ENCODE measurements around the gene ECHDC3.
A peak's percentile ranks its signal among the peaks of the same experiment; 100 is the strongest.

ECHDC3 gene

GRCh38 chr10:11787374-11787773 is 45.2 kb downstream of the ECHDC3 start:
- no peak for DNase-seq

- DNase-seq = no peak
Measured at GRCh38 chr10:11787846-11788245, 45.7 kb downstream of the ECHDC3 start.

DNA sequence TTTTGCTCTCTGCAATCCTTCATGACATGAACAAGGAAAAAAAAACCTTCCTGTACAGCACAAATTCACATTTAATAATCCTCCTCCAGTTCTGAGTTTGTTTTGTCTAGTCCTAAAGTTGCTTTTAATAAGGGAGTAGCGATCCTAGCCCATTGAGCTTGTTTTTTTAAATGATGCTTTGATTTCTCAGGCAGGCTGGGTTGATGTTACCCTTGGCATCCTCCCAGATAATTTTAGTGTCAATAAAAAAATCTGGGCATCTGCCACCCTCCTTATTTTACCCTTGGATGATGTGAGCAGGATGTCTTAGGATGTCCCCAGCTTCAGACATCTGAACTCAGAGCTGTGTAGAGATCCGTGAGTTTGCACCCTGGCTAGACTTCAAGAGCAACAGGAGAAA is 47.1 kb downstream of the ECHDC3 start:
- no peak for DNase-seq

DNA sequence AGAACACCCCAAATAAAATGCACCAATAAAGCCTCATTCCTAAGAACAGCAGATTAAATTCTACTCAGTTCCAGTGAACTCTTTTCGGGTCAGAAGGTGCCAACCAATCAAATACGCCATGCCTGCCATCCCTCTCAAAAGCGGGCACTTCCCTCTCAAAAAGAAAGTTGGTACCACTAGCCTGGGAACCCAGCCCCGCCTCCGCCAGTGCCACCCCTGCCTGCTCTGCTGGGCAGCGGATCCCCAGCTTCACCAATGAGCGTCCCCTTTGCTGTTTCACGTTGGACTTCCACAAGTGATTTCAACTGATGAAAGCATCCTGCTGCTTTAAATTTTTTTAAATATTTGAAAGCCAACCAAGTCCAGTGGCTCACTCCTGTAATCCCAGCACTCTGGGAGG is 47.8 kb downstream of the ECHDC3 start:
- no peak for DNase-seq

DNA sequence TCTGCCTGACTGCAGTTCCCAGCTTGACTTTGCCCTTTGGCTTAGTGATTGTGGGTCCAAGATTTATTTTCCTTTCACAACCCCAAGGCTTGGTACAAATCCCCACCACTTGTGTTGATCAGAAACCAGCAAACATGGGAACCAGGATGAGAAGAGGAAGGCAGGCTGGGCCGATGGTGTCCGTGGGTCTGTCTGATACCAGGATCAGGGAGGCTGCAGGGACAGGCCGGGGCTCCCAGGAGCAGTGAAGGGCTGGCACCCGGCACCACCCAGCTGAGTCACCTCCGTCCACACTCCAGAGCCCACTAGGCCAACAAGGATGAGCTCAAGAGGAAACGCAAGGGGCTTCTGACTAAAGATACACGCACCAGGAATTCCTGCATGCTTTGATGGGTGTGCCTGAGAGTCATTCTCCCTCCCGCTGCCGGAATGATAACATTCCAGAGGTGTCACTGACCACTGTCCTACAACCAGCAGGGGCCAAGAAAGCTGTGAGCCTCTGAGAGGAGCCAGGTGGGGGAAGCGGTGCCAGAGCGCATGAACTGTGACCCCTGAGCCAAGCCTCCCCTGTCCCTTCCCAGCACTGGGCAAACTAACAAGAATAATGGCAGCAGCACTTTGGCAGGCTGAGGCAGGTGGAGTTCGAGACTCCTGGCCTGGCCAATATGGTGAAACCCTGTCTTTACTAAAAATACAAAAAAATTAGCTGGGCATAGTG is 51.7 kb downstream of the ECHDC3 start:
- DNase-seq = no peak

- DNase-seq = no peak
Measured at GRCh38 chr10:11794566-11794965, 52.4 kb downstream of the ECHDC3 start.

- DNase-seq = no peak
Measured at GRCh38 chr10:11795101-11795920, 53.1 kb downstream of the ECHDC3 start.

- DNase-seq = peak; percentile 35
Measured at GRCh38 chr10:11796474-11796873, 54.3 kb downstream of the ECHDC3 start.

- no peak for DNase-seq
Measured at GRCh38 chr10:11797281-11797680, 55.1 kb downstream of the ECHDC3 start.

GRCh38 chr10:11797847-11798633 is 55.9 kb downstream of the ECHDC3 start:
- DNase-seq = no peak

- DNase-seq = peak; percentile 86
Measured at GRCh38 chr10:11798845-11799735, 56.9 kb downstream of the ECHDC3 start.

DNA sequence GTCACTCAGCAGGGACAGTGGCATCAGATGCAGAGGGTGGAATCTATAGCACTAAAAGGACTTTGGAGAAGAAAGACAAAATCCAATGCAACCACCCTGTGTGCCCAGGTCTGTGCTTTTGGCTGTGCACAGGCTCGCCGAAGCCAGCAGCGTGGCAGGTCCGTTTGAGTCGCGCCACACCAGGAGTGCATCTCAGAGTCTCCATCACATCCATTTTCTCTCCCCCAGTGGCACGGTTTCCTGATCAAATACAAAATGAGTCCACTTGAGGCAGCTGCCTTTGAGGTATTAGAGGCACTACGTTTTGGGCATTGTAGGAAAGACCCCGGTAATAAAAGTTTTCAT is 57.5 kb downstream of the ECHDC3 start:
- DNase-seq = no peak

- no peak for DNase-seq
Measured at GRCh38 chr10:11804336-11804735, 62.2 kb downstream of the ECHDC3 start.

DNA sequence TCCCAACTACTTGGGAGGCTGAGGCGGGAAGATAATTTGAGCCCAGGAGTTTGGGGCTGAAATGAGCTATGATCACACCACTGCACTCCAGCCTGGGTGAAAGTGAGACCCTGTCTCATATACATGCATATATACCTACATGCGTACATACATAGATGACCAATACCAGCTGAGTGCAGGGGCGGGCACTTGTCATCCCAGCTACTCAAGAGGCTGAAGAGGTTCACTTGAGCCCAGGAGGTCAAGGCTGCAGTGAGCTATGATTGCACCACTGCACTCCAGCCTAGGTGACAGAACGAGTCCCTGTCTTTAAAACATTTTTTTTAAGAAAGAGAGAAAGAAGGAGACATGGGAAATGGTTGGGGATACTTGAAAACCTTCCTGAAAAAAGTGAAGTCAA is 63.6 kb downstream of the ECHDC3 start:
- DNase-seq = no peak

GRCh38 chr10:11806706-11807105 is 64.5 kb downstream of the ECHDC3 start:
- no peak for DNase-seq

GRCh38 chr10:11808808-11809207 is 66.6 kb downstream of the ECHDC3 start:
- no peak for DNase-seq

DNA sequence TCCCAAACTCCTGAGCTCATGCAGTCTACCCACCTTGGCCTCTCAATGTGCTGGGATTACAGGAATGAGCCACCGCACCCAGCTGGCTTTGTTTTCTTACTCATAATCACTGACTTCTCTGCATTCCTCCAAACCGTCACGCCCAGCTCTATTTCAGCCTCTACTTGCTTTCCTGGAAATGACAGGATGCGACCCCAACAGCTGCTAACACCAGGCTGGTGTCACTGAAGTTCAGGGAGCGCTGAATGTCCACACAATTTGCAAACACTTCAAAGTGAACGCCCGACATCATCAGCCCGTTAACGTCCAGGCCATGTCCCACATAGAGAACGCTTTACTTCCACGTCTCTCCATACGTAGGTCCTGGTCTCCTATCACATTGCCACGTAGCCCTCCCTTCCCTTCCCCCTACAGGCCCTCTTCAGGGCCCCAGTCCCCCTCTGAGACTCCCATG is 68.2 kb downstream of the ECHDC3 start:
- no peak for DNase-seq

DNA sequence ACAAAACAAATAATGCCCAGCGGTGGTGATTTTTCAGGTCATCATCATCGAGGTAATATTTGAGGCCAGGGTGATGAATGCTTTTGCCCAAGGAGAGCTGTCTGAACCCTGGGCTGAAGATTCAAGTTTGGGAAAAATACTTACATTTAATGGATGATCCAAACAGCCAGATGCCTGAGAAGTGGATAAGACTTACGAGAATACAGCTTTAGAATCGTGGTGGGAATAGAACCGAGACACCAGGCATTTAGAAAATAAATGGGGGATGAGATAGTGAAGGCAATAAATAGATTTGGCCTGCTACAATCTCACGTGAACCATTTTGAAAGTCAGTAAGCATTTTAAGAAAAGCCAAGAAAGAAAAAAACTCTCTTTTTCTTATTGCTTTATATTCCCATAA is 68.8 kb downstream of the ECHDC3 start:
- DNase-seq = no peak

- DNase-seq = no peak
Measured at GRCh38 chr10:11813177-11813576, 71.0 kb downstream of the ECHDC3 start.

All from hematopoietic multipotent progenitor cell treated with erythropoietin and hydrocortisone succinate and interleukin-3 and kit ligand, for 4 days (in vitro differentiated cells).